GM19193 (cell line): Measurements from ENCODE around the gene CFL1.

ENCODE experiments used
- POLR2A ChIP-seq: IDR thresholded peaks from 4 replicates; pipeline ENCODE4 v1.6.1; 2011; ENCODE audit not compliant: insufficient read depth, insufficient read length; ENCODE audit errors: extremely low read depth

CFL1 gene

GRCh38 chr11:65882120-65883057 is 24.4 kb upstream of the CFL1 start:
- no peak for TF ChIP-seq POLR2A

- TF ChIP-seq POLR2A, result no peak
These were observed 23.0 kb upstream of the CFL1 start for GRCh38 chr11:65880844-65881421.

DNA sequence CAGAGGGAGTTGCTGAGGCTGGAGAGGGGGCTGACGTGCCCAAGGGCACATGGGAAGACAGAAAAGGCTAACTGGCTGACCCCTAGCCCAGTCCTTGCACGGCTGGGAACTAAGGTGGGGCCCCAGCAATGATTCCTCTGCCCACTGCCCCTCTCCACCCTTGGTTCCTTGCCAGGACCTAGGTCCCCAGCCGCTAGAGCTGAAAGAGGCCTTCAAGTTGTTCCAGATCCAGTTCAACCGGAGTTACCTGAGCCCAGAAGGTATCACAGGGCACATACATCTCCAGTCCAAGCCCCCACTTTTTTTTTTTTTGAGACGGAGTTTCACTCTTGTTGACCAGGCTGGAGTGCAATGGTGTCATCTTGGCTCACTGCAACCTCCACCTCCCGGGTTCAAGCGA is 22.0 kb upstream of the CFL1 start:
- TF ChIP-seq POLR2A, result no peak

GRCh38 chr11:65879617-65880016 is 21.6 kb upstream of the CFL1 start, which contains the start of gene CTSW:
CTSW (plus strand) TSS chr11:65879837; CDS start chr11:65879855, 18 bp downstream.
- TF ChIP-seq POLR2A, result no peak

- peak; percentile 68 for TF ChIP-seq POLR2A
These were observed 15.6 kb upstream of the CFL1 start for GRCh38 chr11:65873318-65874156.

- TF ChIP-seq POLR2A, result no peak
These were observed 14.8 kb upstream of the CFL1 start, which contains the start of gene EFEMP2 for GRCh38 chr11:65872586-65873317. EFEMP2 (minus strand) TSS chr11:65872800; CDS start chr11:65872354, 446 bp downstream.

DNA sequence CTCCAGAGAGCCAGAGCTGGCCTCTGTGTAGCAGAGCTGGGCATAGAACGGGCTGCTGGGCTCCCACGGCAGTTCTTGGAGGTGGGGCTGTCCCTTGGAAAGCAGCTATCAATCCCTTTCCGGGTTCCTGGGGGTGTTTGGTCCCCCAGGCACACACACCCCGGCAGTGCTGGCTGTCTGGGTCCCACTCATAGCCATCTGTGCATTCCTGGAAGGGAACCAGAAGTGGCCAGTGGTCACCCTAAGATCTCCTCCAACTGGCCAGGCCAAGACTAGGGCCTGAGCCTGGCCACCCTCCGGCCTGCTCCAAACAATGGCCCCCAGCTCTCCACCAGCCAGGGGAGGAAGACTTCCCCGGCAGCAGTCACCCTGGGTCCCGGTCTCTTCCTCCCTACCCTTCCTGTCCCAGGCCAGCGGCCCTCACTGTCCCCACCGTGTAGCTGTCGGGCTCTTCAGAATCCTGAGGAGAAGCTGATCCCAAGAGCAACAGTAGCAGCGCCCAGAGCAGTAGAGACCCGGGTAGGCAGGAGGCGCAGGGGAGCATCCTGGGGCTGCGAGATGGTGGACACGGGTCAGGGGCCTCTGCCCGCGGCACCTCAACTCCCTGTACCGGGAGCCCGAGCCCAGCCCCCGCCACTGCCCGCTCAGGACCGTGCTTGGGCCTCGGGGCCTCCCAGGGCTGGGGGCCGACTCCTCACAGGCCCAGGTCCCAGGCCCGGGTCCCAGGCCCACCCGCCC is 14.0 kb upstream of the CFL1 start:
- TF ChIP-seq POLR2A, result no peak

DNA sequence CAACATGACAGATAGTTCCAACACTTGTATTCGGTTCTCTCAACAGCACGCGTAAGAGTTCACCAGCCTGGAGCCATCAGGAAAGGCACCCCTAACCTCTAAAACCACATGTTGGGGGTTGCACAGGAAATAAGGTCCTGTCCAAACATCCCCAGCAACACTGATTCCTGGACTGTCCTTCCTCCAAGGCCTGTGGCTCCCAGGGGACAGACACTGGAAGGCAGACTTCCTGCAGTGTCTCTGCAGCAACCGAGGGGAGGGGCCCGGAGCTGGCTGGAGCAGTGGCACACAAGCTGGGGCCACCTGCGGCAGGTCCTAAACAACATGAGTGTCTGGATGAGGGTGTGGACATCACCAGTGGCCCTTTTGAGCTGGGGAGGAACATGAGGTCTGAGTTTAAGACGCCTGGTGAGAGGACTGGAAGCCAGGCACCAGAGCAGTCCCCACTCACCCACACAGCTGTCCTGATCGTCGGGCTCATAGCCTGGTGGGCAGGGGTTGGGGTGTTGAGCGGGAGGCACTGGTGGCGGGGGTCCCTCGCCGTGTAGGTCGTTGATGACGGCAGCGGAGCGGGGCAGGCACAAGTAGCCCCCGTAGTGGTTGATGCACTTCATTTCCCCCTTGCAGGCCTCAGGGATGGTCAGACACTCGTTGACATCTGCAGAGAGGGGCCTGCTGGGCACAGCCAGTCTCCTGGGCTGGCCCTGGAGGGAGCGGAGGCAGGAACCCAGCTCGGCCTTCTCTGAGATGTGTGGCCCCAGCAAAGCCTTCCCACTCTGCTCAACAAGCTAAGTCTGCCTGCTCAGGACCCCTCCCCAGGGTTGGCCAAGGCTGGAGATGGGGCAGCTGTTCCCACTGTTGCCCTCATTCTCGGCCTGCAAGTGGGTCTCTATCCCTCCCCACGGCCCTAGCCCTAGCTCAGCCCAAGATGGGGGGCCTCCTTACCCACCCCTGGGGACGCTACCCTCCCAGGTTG is 13.0 kb upstream of the CFL1 start:
- TF ChIP-seq POLR2A, result no peak

DNA sequence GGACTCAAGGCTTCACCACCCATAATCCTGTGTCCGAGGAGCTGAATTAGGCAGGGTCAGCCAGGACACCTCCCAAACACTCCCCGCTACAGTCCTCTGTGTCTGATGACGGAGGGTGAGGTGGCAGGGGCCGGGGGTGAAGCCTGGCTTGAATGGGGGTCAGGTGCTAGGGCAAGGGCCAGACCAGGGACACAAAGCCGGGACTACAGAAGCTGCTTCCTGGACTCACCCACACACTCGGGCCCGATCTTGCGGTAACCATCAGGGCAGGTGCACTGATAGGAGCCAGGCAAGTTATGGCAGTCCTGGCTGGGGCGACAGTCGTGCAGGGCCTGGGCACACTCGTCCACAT is 12.3 kb upstream of the CFL1 start:
- peak; percentile 27 for TF ChIP-seq POLR2A

- no peak for TF ChIP-seq POLR2A
These were observed 11.8 kb upstream of the CFL1 start for GRCh38 chr11:65869643-65870306.

- no peak for TF ChIP-seq POLR2A
These were observed 10.9 kb upstream of the CFL1 start for GRCh38 chr11:65868907-65869306.

DNA sequence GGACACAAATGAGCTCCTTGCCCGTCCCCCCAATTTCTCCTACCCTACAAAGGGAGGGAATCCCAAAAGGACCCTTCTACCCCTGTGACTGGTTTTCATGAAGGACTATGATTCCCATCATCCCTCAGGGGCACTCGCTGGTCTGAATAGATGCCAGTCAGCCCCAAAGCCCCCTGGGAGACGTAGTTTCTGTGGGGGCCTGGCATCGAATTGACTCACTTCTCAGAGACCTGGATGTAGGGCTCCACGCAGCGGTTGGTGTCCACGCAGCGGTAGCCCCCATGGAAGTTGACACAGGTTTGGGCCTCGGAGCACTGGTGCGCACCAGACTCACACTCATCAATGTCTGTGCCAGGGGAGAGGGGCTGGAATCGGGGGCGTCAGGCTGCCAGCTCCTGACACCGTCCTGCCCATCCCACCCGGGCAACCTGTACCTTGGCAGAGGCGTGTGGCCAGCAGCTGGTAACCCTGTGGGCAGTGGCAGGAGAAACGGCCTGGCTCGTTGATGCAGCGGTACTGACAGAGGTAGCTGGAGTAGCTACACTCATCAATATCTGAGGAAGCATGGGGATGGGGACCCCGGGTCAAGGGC is 10.2 kb upstream of the CFL1 start:
- no peak for TF ChIP-seq POLR2A
